ENCODE measurements around the gene NEDD8. TPM values are rescaled to one million over a fixed set of nuclear protein-coding genes. Genes with fewer than 3 reads are reported as not detected.

NEDD8 gene
- total RNA-seq, 1 experiment from 2014 or later: 214 TPM

DNA sequence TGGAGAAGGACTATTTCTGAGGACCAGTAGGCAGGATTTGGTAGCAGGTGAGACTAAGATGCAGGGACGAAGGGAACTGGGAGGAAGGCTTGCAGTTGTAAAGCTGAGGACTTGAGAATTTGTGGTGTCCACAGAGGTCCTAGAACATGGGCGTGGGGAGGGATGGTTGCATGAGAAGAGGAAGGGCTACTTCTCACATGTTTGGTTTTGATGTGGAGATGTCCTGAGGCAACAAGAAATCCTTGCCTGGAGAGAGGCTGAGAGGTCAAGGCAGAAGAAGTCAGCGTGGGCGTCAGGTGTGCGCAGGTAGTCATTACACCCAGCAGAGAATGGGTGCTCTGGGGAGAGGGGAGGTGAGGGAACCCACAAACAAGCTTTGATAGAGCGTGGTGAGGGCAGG lies 44.9 kb upstream of the NEDD8 start:
- Histone ChIP-seq H3K27ac (ENCODE audit: insufficient read length, low read depth, low read length) (no peak overlapping the region), H3K79me2 (ENCODE audit: insufficient read depth, low read length) (no peaks in the 10 kb centered on the region), H2BK5ac (ENCODE audit: insufficient read length, low read length) (no peak overlapping the region), H4K20me1 (ENCODE audit: control insufficient read depth, insufficient read depth, insufficient read length) (no peaks in the 10 kb centered on the region), H3K27me3 (ENCODE audit: insufficient read depth, low read length) (no peaks in the 10 kb centered on the region), H3K9me3 (ENCODE audit: control insufficient read depth, low read depth, low read length) (no peaks in the 10 kb centered on the region), H2AFZ (ENCODE audit: low read length) (no peak overlapping the region), H2BK120ac (ENCODE audit: low read depth, low read length, poor library complexity, severe bottlenecking) (no peak overlapping the region), H3K79me1 (ENCODE audit: insufficient read depth, low read depth, low read length, poor library complexity, severe bottlenecking) (no peaks in the 10 kb centered on the region), H3K9ac (ENCODE audit: extremely low read depth, insufficient read length, low read length) (no peak overlapping the region), H2BK15ac (ENCODE audit: low read depth, low read length) (no peak overlapping the region), H4K5ac (ENCODE audit: insufficient read length, low read depth, low read length) (no peak overlapping the region), H2BK12ac (ENCODE audit: insufficient read length, low read depth, low read length) (no peak overlapping the region), H3K4me1 (ENCODE audit: insufficient read depth, low read length) (no peaks in the 10 kb centered on the region), H4K91ac (ENCODE audit: insufficient read length, low read depth, low read length) (no peak overlapping the region), H3K4ac (ENCODE audit: low read depth, low read length) (no peak overlapping the region), H3K4me2 (ENCODE audit: insufficient read depth, insufficient read length, low read length) (no peak overlapping the region), H4K8ac (replicated peaks; ENCODE audit: insufficient read length, low read depth, low read length) (no peak overlapping the region), H3K18ac (ENCODE audit: insufficient read length, low read depth, low read length) (no peak overlapping the region), H3K23ac (ENCODE audit: insufficient read length, low read depth, low read length) (no peak overlapping the region), H3T11ph (ENCODE audit: low read length) (no peak overlapping the region), H2BK20ac (ENCODE audit: low read depth, low read length, poor library complexity, severe bottlenecking) (no peak overlapping the region), H3K14ac (ENCODE audit: insufficient read depth, low read length) (no peak overlapping the region), H2AK5ac (ENCODE audit: insufficient read length, low read length) (no peak overlapping the region), H3K56ac (ENCODE audit: insufficient read length, low read depth, low read length) (no peak overlapping the region), H3K23me2 (ENCODE audit: insufficient read length, low read depth, low read length, poor library complexity, severe bottlenecking) (no peaks in the 10 kb centered on the region)
- no peaks in the 10 kb centered on the region for H3K9me3 Mint-ChIP-seq
- peaks cover 3 to 11% of the 10 kb centered on the region in 2 experiments for H3K4me1 Mint-ChIP-seq
- peak overlapping the region in 1 of 3 experiments; percentile 37; a peak in 2 of 7 replicates for H3K27ac Mint-ChIP-seq
- no peak overlapping the region for H3K4me3 Mint-ChIP-seq
- no CpG with 5 or more reads among the region's 6 CpGs for WGBS (ENCODE audit: extremely low coverage, insufficient read length, low lambda C conversion rate)
- no peaks in the 10 kb centered on the region for H3K27me3 Mint-ChIP-seq (ENCODE audit: low read depth)
- H3K36me3 Mint-ChIP-seq (ENCODE audit: insufficient read depth in 1 of 3, low read depth in 3 of 3): no peaks in the 10 kb centered on the region
- TF ChIP-seq, protein P1, sequence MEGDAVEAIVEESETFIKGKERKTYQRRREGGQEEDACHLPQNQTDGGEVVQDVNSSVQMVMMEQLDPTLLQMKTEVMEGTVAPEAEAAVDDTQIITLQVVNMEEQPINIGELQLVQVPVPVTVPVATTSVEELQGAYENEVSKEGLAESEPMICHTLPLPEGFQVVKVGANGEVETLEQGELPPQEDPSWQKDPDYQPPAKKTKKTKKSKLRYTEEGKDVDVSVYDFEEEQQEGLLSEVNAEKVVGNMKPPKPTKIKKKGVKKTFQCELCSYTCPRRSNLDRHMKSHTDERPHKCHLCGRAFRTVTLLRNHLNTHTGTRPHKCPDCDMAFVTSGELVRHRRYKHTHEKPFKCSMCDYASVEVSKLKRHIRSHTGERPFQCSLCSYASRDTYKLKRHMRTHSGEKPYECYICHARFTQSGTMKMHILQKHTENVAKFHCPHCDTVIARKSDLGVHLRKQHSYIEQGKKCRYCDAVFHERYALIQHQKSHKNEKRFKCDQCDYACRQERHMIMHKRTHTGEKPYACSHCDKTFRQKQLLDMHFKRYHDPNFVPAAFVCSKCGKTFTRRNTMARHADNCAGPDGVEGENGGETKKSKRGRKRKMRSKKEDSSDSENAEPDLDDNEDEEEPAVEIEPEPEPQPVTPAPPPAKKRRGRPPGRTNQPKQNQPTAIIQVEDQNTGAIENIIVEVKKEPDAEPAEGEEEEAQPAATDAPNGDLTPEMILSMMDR (conservative IDR thresholded peaks at IDR 0.05): no peak
- no peak for DNase-seq
